NCI-H526 treated with DMSO at 0.1 percent for 48 hours (cell line): ENCODE results near the gene PCNX4.

Experiments used
- DNase-seq: peaks from one replicate; lab custom pipeline; 2025; lab: John Stamatoyannopoulos, UW

PCNX4 gene

GRCh38 chr14:60206249-60206670 is 114.5 kb downstream of the PCNX4 start:
- DNase-seq = no peak

GRCh38 chr14:60206837-60207533 is 115.3 kb downstream of the PCNX4 start:
- no peak for DNase-seq

GRCh38 chr14:60210703-60211102 is 119.0 kb downstream of the PCNX4 start:
- DNase-seq = no peak

- DNase-seq = no peak
These were observed 119.4 kb downstream of the PCNX4 start for GRCh38 chr14:60211153-60211552.

- no peak for DNase-seq
These were observed 121.0 kb downstream of the PCNX4 start for GRCh38 chr14:60212503-60213371.

GRCh38 chr14:60214003-60214402 is 122.3 kb downstream of the PCNX4 start:
- DNase-seq = no peak

GRCh38 chr14:60214415-60215126 is 122.8 kb downstream of the PCNX4 start:
- DNase-seq = no peak

GRCh38 chr14:60215127-60215444 is 123.4 kb downstream of the PCNX4 start:
- no peak for DNase-seq

GRCh38 chr14:60215520-60216420 is 124.0 kb downstream of the PCNX4 start:
- no peak for DNase-seq

GRCh38 chr14:60217713-60218112 is 126.0 kb downstream of the PCNX4 start:
- no peak for DNase-seq
